NT2/D1 (cell line): ENCODE results near the gene ZNF98.

Experiments used
- DNase-seq: peaks from one replicate; pipeline ENCODE4 v3.0.0-alpha.2; 2011; ENCODE audit warnings: low read depth, low spot score
- H3K27me3 ChIP-seq: 2 replicates; pipeline ENCODE4 v1.6.0; 2011; ENCODE audit warnings: mild to moderate bottlenecking; ENCODE audit not compliant: insufficient read length, insufficient read depth
- H3K36me3 ChIP-seq: 2 replicates; pipeline ENCODE4 v1.6.1; 2011; ENCODE audit warnings: mild to moderate bottlenecking, low read length, mixed read lengths; ENCODE audit not compliant: insufficient read depth, insufficient read length
- H3K4me1 ChIP-seq: 2 replicates; pipeline ENCODE4 v1.5.1; 2011; ENCODE audit not compliant: insufficient read depth, insufficient read length
- H3K4me3 ChIP-seq: 2 replicates; pipeline ENCODE4 v1.5.1; 2011; ENCODE audit warnings: low read depth; ENCODE audit not compliant: insufficient read length
- H3K9ac ChIP-seq: 2 replicates; pipeline ENCODE4 v1.6.0; 2011; ENCODE audit warnings: low read depth; ENCODE audit not compliant: insufficient read length
- H3K9me3 ChIP-seq: 2 replicates; pipeline ENCODE4 v1.5.1; 2011; ENCODE audit warnings: mild to moderate bottlenecking, low read length; ENCODE audit not compliant: insufficient read depth
- SUZ12 ChIP-seq: IDR thresholded peaks from 2 replicates; pipeline ENCODE4 v1.6.1; 2011; ENCODE audit not compliant: insufficient read length, insufficient read depth; ENCODE audit errors: extremely low read depth
- YY1 ChIP-seq: IDR thresholded peaks from 2 replicates; pipeline ENCODE4 v1.6.1; 2011; ENCODE audit not compliant: insufficient read length, insufficient read depth
- ZNF274 ChIP-seq: IDR thresholded peaks from 2 replicates; pipeline ENCODE4 v1.6.1; 2011; ENCODE audit warnings: mild to moderate bottlenecking, low read depth, low read length

The ZNF98 gene

GRCh38 chr19:22354665-22355064 is 67.5 kb downstream of the ZNF98 start:
- Histone ChIP-seq H3K36me3 (no peaks in the 10 kb centered on the region), H3K9ac (no peak overlapping the region), H3K9me3 (peaks cover 4% of the 10 kb centered on the region; the same call in 1 of the 2 replicates), H3K27me3 (no peaks in the 10 kb centered on the region), H3K4me3 (no peak overlapping the region), H3K4me1 (no peaks in the 10 kb centered on the region)
- no peak for DNase-seq
- TF ChIP-seq SUZ12 (no peak), YY1 (no peak), ZNF274 (no peak)
